HG03521 (cell line): ENCODE results near the gene TBC1D1.

Experiments
- ATAC-seq: cut with Tn5 transposase; IDR thresholded peaks from one replicate; pipeline ENCODE4 v1.9.1; 2021; ENCODE audit warnings: mild to moderate bottlenecking, moderate library complexity; ENCODE audit not compliant: unreplicated experiment

TBC1D1 gene

GRCh38 chr4:38075370-38076152, 184.7 kb downstream of the TBC1D1 start:
- ATAC-seq: no peak

GRCh38 chr4:38076153-38076669, 185.3 kb downstream of the TBC1D1 start:
- no peak for ATAC-seq

- ATAC-seq: no peak
Observed at GRCh38 chr4:38077791-38078489, 187.1 kb downstream of the TBC1D1 start.

- ATAC-seq: no peak
Observed at GRCh38 chr4:38078590-38079421, 187.9 kb downstream of the TBC1D1 start.

- no peak for ATAC-seq
Observed at GRCh38 chr4:38080061-38080974, 189.4 kb downstream of the TBC1D1 start.

GRCh38 chr4:38082021-38082420, 191.1 kb downstream of the TBC1D1 start:
- ATAC-seq: no peak

- ATAC-seq: no peak
Observed at GRCh38 chr4:38082424-38083385, 191.8 kb downstream of the TBC1D1 start.

GRCh38 chr4:38084877-38085711, 194.2 kb downstream of the TBC1D1 start:
- no peak for ATAC-seq

GRCh38 chr4:38085751-38086150, 194.9 kb downstream of the TBC1D1 start:
- ATAC-seq: no peak

GRCh38 chr4:38086151-38086848, 195.4 kb downstream of the TBC1D1 start:
- ATAC-seq: no peak

- ATAC-seq: no peak
Observed at GRCh38 chr4:38086849-38087226, 196.0 kb downstream of the TBC1D1 start.

GRCh38 chr4:38088321-38088720, 197.4 kb downstream of the TBC1D1 start:
- no peak for ATAC-seq

- no peak for ATAC-seq
Observed at GRCh38 chr4:38089961-38090360, 199.1 kb downstream of the TBC1D1 start.

- ATAC-seq: no peak
Observed at GRCh38 chr4:38090455-38091246, 199.8 kb downstream of the TBC1D1 start.

GRCh38 chr4:38091636-38092035, 200.8 kb downstream of the TBC1D1 start:
- ATAC-seq: no peak

- ATAC-seq: no peak
Observed at GRCh38 chr4:38092701-38093100, 201.8 kb downstream of the TBC1D1 start.

- ATAC-seq: no peak
Observed at GRCh38 chr4:38094419-38094818, 203.5 kb downstream of the TBC1D1 start.
